HepG2 (cell line): ENCODE data around the gene MAP2K7. TPM values are rescaled to one million over a fixed set of nuclear protein-coding genes. Genes with fewer than 3 reads are reported as not detected.

Source experiments
- KLF12 ChIP-seq: sonication (generic); formaldehyde crosslinking; IDR thresholded peaks from 2 replicates; pipeline ENCODE4 v1.4.0; 2020; ENCODE audit warnings: missing genetic modification reagents, borderline replicate concordance
- KLF16 ChIP-seq, 2 experiments: sonication (generic) in 1 of 2; formaldehyde crosslinking in 1 of 2; IDR thresholded peaks; 2 replicates each; pipeline versions ENCODE4 v1.6.1 to v1.8.0; 2016 to 2023; ENCODE audit warnings: missing genetic modification reagents in 2 of 2, missing compliant biosample characterization in 1 of 2
- MEIS1 ChIP-seq: sonication (generic); formaldehyde crosslinking; IDR thresholded peaks from 2 replicates; pipeline ENCODE4 v1.9.0; 2021; ENCODE audit warnings: mild to moderate bottlenecking, missing genetic modification reagents, moderate library complexity, borderline replicate concordance
- RFXAP ChIP-seq: sonication (generic); formaldehyde crosslinking; IDR thresholded peaks from 2 replicates; pipeline ENCODE4 v1.4.0; 2020; ENCODE audit warnings: missing genetic modification reagents, borderline replicate concordance
- SATB2 ChIP-seq: sonication (generic); formaldehyde crosslinking; IDR thresholded peaks from 2 replicates; pipeline ENCODE4 v1.5.0; 2020; ENCODE audit warnings: missing genetic modification reagents
- SP2 ChIP-seq: sonication (generic); formaldehyde crosslinking; IDR thresholded peaks from 2 replicates; pipeline ENCODE4 v1.5.1; 2020; ENCODE audit warnings: mild to moderate bottlenecking, missing genetic modification reagents
- TEAD2 ChIP-seq: sonication (generic); formaldehyde crosslinking; IDR thresholded peaks from 2 replicates; pipeline ENCODE4 v1.9.0; 2021; ENCODE audit warnings: missing genetic modification reagents
- THAP11 ChIP-seq: IDR thresholded peaks from 2 replicates; pipeline ENCODE4 v1.6.1; 2016; ENCODE audit warnings: missing biosample characterization, missing genetic modification reagents
- ZBTB44 ChIP-seq: sonication (generic); formaldehyde crosslinking; IDR thresholded peaks from 2 replicates; pipeline ENCODE4 v1.4.0; 2020; ENCODE audit warnings: missing genetic modification reagents
- ZNF275 ChIP-seq: sonication (generic); formaldehyde crosslinking; IDR thresholded peaks from 2 replicates; pipeline ENCODE4 v1.8.0; 2022; ENCODE audit warnings: missing genetic modification reagents, mild to moderate bottlenecking, inconsistent platforms, borderline replicate concordance
- ZNF589 ChIP-seq: sonication (generic); formaldehyde crosslinking; conservative IDR thresholded peaks from 2 replicates; pipeline ENCODE4 v1.8.0; 2022; ENCODE audit warnings: mild to moderate bottlenecking, moderate library complexity, missing genetic modification reagents
- ZNF770 ChIP-seq: sonication (generic); formaldehyde crosslinking; IDR thresholded peaks from 2 replicates; pipeline ENCODE4 v1.5.0; 2020; ENCODE audit warnings: mild to moderate bottlenecking, missing genetic modification reagents
- ZNF772 ChIP-seq: sonication (generic); formaldehyde crosslinking; IDR thresholded peaks from 2 replicates; pipeline ENCODE4 v1.5.0; 2020; ENCODE audit warnings: mild to moderate bottlenecking, missing genetic modification reagents
- polyA plus RNA-seq, 8 experiments: library from polyadenylated mRNA; depleted of rRNA in 3 of 8; stranded (reverse) in 7 of 8; unstranded in 1 of 8; fragments of >200 nt; fragmentation: Illumina TruSeq in 4 of 8; extraction: Trizol in 4 of 8; gene quantifications; 2 replicates each; pipeline versions ENCODE4 v1.2.1 to v1.2.3, GENCODE V29; 2011 to 2016; ENCODE audit warnings: low read depth in 4 of 8, missing spikeins in 1 of 8, mixed read lengths in 1 of 8; ENCODE audit not compliant: insufficient read depth in 1 of 8
- total RNA-seq, 5 experiments: library from RNA; depleted of rRNA; stranded (reverse); fragments of >200 nt; fragmentation: Illumina TruSeq; extraction: Trizol; gene quantifications; 2 replicates each; pipeline ENCODE4 v1.2.3, GENCODE V29; 2016; ENCODE audit warnings: low read depth in 1 of 5
- TF ChIP-seq, protein P1 (sequence below): IDR thresholded peaks from 2 replicates; pipeline ENCODE4 v1.6.1; 2012; ENCODE audit warnings: inconsistent platforms
- TF ChIP-seq, protein P2 (sequence below): sonication (generic); formaldehyde crosslinking; IDR thresholded peaks from 2 replicates; pipeline ENCODE4 v1.4.0; 2020; ENCODE audit warnings: mild to moderate bottlenecking, missing genetic modification reagents
- TF ChIP-seq, protein P3 (sequence below): sonication (generic); formaldehyde crosslinking; IDR thresholded peaks from 2 replicates; pipeline ENCODE4 v1.4.0; 2020; ENCODE audit warnings: missing genetic modification reagents

The MAP2K7 gene
- total and polyA plus RNA-seq, 2 of the 13 experiments (the other 11 are each of a cell fraction or from before 2014, with no cell fraction given): 9.0 to 10.8 TPM

DNA sequence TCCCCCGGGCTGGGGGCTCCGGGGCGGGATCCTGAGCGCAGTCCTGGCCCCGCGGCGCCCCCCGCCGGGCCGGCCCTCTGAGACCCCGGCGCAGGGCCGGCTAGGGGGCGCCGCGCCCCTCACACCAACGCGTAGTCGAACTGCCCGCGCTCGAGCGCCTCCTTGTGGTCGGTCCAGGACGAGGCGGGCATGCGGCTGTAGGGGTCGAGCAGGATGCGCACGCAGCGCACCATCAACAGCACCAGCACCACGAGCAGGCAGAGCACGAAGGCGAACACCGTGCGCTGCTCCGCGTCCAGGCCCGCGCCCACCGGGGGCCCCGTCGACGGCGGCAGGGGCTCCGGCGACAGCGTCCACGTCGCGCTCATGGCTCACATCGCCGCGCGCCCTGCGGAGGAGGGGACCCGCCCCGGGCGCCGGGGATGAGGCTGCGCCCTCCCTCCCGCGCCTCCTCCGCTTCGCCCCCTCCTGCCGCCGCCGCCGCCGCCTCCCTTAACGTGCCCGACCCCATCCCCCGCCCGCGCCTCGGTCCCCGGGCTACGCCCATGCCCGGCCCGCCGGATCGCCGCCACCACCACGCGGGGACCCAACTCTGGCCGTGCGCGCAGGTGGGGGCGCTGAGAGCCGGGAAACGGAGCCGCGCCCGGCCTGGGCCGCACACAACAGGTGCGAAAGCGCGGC lies 21.6 kb downstream of the MAP2K7 start (continued):
- TF ChIP-seq ZNF770 (CRISPR knock-in tag): peak; percentile 36; the same call in 1 of the 2 replicates
- 0 out of 2 replicates have a peak, but pooled peaks have one; percentile 59 for TF ChIP-seq ZBTB44 (CRISPR knock-in tag)
- TF ChIP-seq, protein P1, sequence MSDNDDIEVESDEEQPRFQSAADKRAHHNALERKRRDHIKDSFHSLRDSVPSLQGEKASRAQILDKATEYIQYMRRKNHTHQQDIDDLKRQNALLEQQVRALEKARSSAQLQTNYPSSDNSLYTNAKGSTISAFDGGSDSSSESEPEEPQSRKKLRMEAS: peak; percentile 99
- TF ChIP-seq ZNF275 (CRISPR knock-in tag): 0 out of 2 replicates have a peak, but pooled peaks have one; percentile 48
- 0 out of 2 replicates have a peak, but pooled peaks have one; percentile 45 for TF ChIP-seq ZNF589 (CRISPR knock-in tag)
- peak; percentile 84; the same call in 1 of the 2 replicates for TF ChIP-seq SATB2 (CRISPR knock-in tag)
- peak; percentile 41; the same call in 1 of the 2 replicates for TF ChIP-seq SP2 (CRISPR knock-in tag)
- peak; percentile 57; the same call in 1 of the 2 replicates for TF ChIP-seq KLF12 (CRISPR knock-in tag)
- TF ChIP-seq RFXAP (CRISPR knock-in tag): peak; percentile 85; the same call in 1 of the 2 replicates
- TF ChIP-seq, protein P2, sequence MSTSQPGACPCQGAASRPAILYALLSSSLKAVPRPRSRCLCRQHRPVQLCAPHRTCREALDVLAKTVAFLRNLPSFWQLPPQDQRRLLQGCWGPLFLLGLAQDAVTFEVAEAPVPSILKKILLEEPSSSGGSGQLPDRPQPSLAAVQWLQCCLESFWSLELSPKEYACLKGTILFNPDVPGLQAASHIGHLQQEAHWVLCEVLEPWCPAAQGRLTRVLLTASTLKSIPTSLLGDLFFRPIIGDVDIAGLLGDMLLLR: peak; percentile 89; the same call in 1 of the 2 replicates
- peak; percentile 90; the same call in 1 of the 2 replicates for TF ChIP-seq TEAD2 (CRISPR knock-in tag)
- TF ChIP-seq THAP11 (CRISPR knock-in tag): peak; percentile 45; the same call in 1 of the 2 replicates
- peak in 1 of 2 experiments; percentile 57; a peak in 2 of 4 replicates for TF ChIP-seq KLF16 (CRISPR knock-in tag; IDR thresholded peaks at IDR 0.05)
- TF ChIP-seq MEIS1: no peak
- peak; percentile 53; the same call in 1 of the 2 replicates for TF ChIP-seq ZNF772 (CRISPR knock-in tag)
- TF ChIP-seq, protein P3, sequence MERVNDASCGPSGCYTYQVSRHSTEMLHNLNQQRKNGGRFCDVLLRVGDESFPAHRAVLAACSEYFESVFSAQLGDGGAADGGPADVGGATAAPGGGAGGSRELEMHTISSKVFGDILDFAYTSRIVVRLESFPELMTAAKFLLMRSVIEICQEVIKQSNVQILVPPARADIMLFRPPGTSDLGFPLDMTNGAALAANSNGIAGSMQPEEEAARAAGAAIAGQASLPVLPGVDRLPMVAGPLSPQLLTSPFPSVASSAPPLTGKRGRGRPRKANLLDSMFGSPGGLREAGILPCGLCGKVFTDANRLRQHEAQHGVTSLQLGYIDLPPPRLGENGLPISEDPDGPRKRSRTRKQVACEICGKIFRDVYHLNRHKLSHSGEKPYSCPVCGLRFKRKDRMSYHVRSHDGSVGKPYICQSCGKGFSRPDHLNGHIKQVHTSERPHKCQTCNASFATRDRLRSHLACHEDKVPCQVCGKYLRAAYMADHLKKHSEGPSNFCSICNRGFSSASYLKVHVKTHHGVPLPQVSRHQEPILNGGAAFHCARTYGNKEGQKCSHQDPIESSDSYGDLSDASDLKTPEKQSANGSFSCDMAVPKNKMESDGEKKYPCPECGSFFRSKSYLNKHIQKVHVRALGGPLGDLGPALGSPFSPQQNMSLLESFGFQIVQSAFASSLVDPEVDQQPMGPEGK (CRISPR knock-in tag): peak; percentile 55; the same call in 1 of the 2 replicates
